ENCODE measurements around the gene FADS2. TPM values are rescaled to one million over a fixed set of nuclear protein-coding genes. Genes with fewer than 3 reads are reported as not detected.

Gene FADS2
- total RNA-seq, 1 experiment from 2014 or later, result 246 TPM

- Histone ChIP-seq H3K9ac (ENCODE audit: low read length) (no peak overlapping the region), H3K27me3 (ENCODE audit: low read length) (no peaks in the 10 kb centered on the region), H3K9me3 (ENCODE audit: low read length) (no peaks in the 10 kb centered on the region), H3K27ac (ENCODE audit: low read length) (no peak overlapping the region), H3K4me3 (ENCODE audit: low read length) (no peak overlapping the region), H3K4me2 (ENCODE audit: low read length) (no peak overlapping the region), H3K4me1 (ENCODE audit: insufficient read depth, low read length) (no peaks in the 10 kb centered on the region), H3K79me2 (ENCODE audit: low read length) (no peaks in the 10 kb centered on the region), H3K9me2 (replicated peaks; ENCODE audit: low read length) (no peaks in the 10 kb centered on the region), H2AFZ (ENCODE audit: low read length) (no peak overlapping the region), H4K20me1 (ENCODE audit: low read length) (no peaks in the 10 kb centered on the region), H3K36me3 (ENCODE audit: low read depth, low read length) (peaks cover 12% of the 10 kb centered on the region; the same call in 1 of the 2 replicates), H3F3A (ENCODE audit: low read length, unreplicated experiment) (no peaks in the 10 kb centered on the region)
- DNase-seq (no peak), ATAC-seq (no peak)
- ChIA-PET POLR2A (ENCODE audit: unreplicated experiment) (no interaction called here), CTCF (no interaction called here)
- intact Hi-C loops (cut with micrococcal nuclease), result no loop called here
- no TSS peak for BruUV-seq (replicated peaks)
- no peak for TF ChIP-seq EZH2 (IDR thresholded peaks at IDR 0.05; ENCODE audit: low read length, unreplicated experiment)
- TF ChIP-seq CTCF (conservative IDR thresholded peaks at IDR 0.05; ENCODE audit: low read depth, low read length), result no peak
- no peak for TF ChIP-seq EZH2phosphoT487 (IDR thresholded peaks at IDR 0.05; ENCODE audit: borderline replicate concordance, low read length)
Measured at GRCh38 chr11:61782299-61782698, 45.8 kb upstream of the FADS2 start.

- intact Hi-C loops (cut with micrococcal nuclease), result no loop called here
- no peak overlapping the region for H3K4me3 ChIP-seq (ENCODE audit: low read length)
- no peak overlapping the region for H3K27ac ChIP-seq (ENCODE audit: low read length)
- TF ChIP-seq EZH2phosphoT487 (IDR thresholded peaks at IDR 0.05; ENCODE audit: borderline replicate concordance, low read length) (no peak), EZH2 (IDR thresholded peaks at IDR 0.05; ENCODE audit: low read length, unreplicated experiment) (no peak), CTCF (conservative IDR thresholded peaks at IDR 0.05; ENCODE audit: low read depth, low read length) (no peak)
- no peaks in the 10 kb centered on the region for H4K20me1 ChIP-seq (ENCODE audit: low read length)
- H3K27me3 ChIP-seq (ENCODE audit: low read length), result no peaks in the 10 kb centered on the region
- no peaks in the 10 kb centered on the region for H3F3A ChIP-seq (ENCODE audit: low read length, unreplicated experiment)
- H3K79me2 ChIP-seq (ENCODE audit: low read length), result no peaks in the 10 kb centered on the region
- H3K4me1 ChIP-seq (ENCODE audit: insufficient read depth, low read length), result no peaks in the 10 kb centered on the region
- no peak overlapping the region for H3K9ac ChIP-seq (ENCODE audit: low read length)
- CTCF ChIA-PET, result no interaction called here
- H2AFZ ChIP-seq (ENCODE audit: low read length), result no peak overlapping the region
- no peaks in the 10 kb centered on the region for H3K9me2 ChIP-seq (replicated peaks; ENCODE audit: low read length)
- ATAC-seq, result no peak
- no peak overlapping the region for H3K4me2 ChIP-seq (ENCODE audit: low read length)
- no TSS peak for BruUV-seq (replicated peaks)
- peaks cover 14% of the 10 kb centered on the region; the same call in 1 of the 2 replicates for H3K36me3 ChIP-seq (ENCODE audit: low read depth, low read length)
- H3K9me3 ChIP-seq (ENCODE audit: low read length), result no peaks in the 10 kb centered on the region
- no peak for DNase-seq
- POLR2A ChIA-PET (ENCODE audit: unreplicated experiment), result no interaction called here
Measured at GRCh38 chr11:61782841-61783240, 45.3 kb upstream of the FADS2 start.

- no peaks in the 10 kb centered on the region for H3K27me3 ChIP-seq (ENCODE audit: low read length)
- H2AFZ ChIP-seq (ENCODE audit: low read length), result no peak overlapping the region
- H3K4me2 ChIP-seq (ENCODE audit: low read length), result no peak overlapping the region
- peaks cover 23% of the 10 kb centered on the region for H3K36me3 ChIP-seq (ENCODE audit: low read depth, low read length)
- H3F3A ChIP-seq (ENCODE audit: low read length, unreplicated experiment), result no peaks in the 10 kb centered on the region
- H3K4me3 ChIP-seq (ENCODE audit: low read length), result no peak overlapping the region
- BruUV-seq (replicated peaks), result no TSS peak
- H3K9me2 ChIP-seq (replicated peaks; ENCODE audit: low read length), result no peaks in the 10 kb centered on the region
- intact Hi-C loops (cut with micrococcal nuclease), result no loop called here
- no peaks in the 10 kb centered on the region for H3K79me2 ChIP-seq (ENCODE audit: low read length)
- ATAC-seq, result no peak
- H4K20me1 ChIP-seq (ENCODE audit: low read length), result no peaks in the 10 kb centered on the region
- no peak for DNase-seq
- TF ChIP-seq EZH2phosphoT487 (IDR thresholded peaks at IDR 0.05; ENCODE audit: borderline replicate concordance, low read length) (no peak), EZH2 (IDR thresholded peaks at IDR 0.05; ENCODE audit: low read length, unreplicated experiment) (no peak)
- H3K4me1 ChIP-seq (ENCODE audit: insufficient read depth, low read length), result no peaks in the 10 kb centered on the region
- H3K9me3 ChIP-seq (ENCODE audit: low read length), result no peaks in the 10 kb centered on the region
- ChIA-PET CTCF (interaction anchor here (0.6 kb wide), 1 partner anchor 77 kb away, joined by 3 read pairs; no protein-coding TSS in a partner anchor), POLR2A (ENCODE audit: unreplicated experiment) (no interaction called here)
- no peak overlapping the region for H3K9ac ChIP-seq (ENCODE audit: low read length)
- H3K27ac ChIP-seq (ENCODE audit: low read length), result no peak overlapping the region
Measured at GRCh38 chr11:61783717-61784505, 44.2 kb upstream of the FADS2 start.
